Upper lobe of left lung (tissue), 6 donors: Measurements from ENCODE around the gene RPL37. TPM values are rescaled to one million over a fixed set of nuclear protein-coding genes. Genes with fewer than 3 reads are reported as not detected.

ENCODE experiments used
- ATAC-seq, 2 donors: fragments of 200-7000 bp; cut with Tn5 transposase; one replicate each; pipeline ENCODE4 v1.9.1; 2022; ENCODE audit warnings: mild to moderate bottlenecking in 2 of 2, moderate library complexity in 2 of 2; ENCODE audit not compliant: low FRiP score in 2 of 2
- DNase-seq, 2 donors: peaks; one replicate each; pipeline ENCODE4 v3.0.0-alpha.2; 2019 to 2020
- H3K27ac ChIP-seq, 4 donors: fragments of 200-600 bp; sonication (generic); one replicate each; pipeline ENCODE4 v1.5.1; 2016 to 2019
- H3K27me3 ChIP-seq, 4 donors: fragments of 200-600 bp; sonication (generic); one replicate each; pipeline ENCODE4 v1.5.1; 2017 to 2019
- H3K36me3 ChIP-seq, 4 donors: fragments of 200-600 bp; sonication (generic); one replicate each; pipeline ENCODE4 v1.5.1; 2016 to 2019
- H3K4me1 ChIP-seq, 4 donors: fragments of 200-600 bp; sonication (generic); one replicate each; pipeline ENCODE4 v1.5.1; 2018 to 2019
- H3K4me3 ChIP-seq, 4 donors: fragments of 200-600 bp; sonication (generic); one replicate each; pipeline ENCODE4 v1.5.1; 2017 to 2019; ENCODE audit warnings: mild to moderate bottlenecking in 2 of 4, moderate library complexity in 1 of 4
- H3K9me3 ChIP-seq, 4 donors: fragments of 200-600 bp; sonication (generic); one replicate each; pipeline ENCODE4 v1.5.1; 2018 to 2019
- EP300 ChIP-seq, 4 donors: sonication (generic); formaldehyde crosslinking; IDR thresholded peaks; one replicate each; pipeline ENCODE4 v1.5.1; 2017; ENCODE audit warnings: antibody characterized with exemption in 4 of 4, control low read depth in 2 of 4
- POLR2A ChIP-seq, 4 donors: fragments of 450-650 bp; IDR thresholded peaks; one replicate each; pipeline ENCODE4 v1.5.1; 2016 to 2017; ENCODE audit warnings: antibody characterized with exemption in 4 of 4, mild to moderate bottlenecking in 2 of 4
- POLR2AphosphoS5 ChIP-seq, 2 donors: sonication (generic); formaldehyde crosslinking; IDR thresholded peaks; one replicate each; pipeline ENCODE4 v1.5.1; 2017; ENCODE audit warnings: antibody characterized with exemption in 2 of 2
- WGBS, 2 donors: methylation state at CpG; one replicate each; pipeline ENCODE4 v1.1.5; 2017 to 2018; 5-methylcytosine and 5-hydroxymethylcytosine counted together
- total RNA-seq, 6 donors: library from RNA; depleted of rRNA in 4 of 6; stranded (reverse); fragments of >200 nt in 4 of 6; gene quantifications; one replicate each; pipeline versions ENCODE4 v1.1.0 to v1.2.1, GENCODE V29; 2016 to 2021
- TF ChIP-seq, protein P1 (sequence below), 6 experiments: fragments of 450-650 bp in 4 of 6; fragments of 200-600 bp in 2 of 6; sonication (generic) in 2 of 6; IDR thresholded peaks; one replicate each; pipeline ENCODE4 v1.5.1; 2016 to 2019; ENCODE audit warnings: antibody characterized with exemption in 6 of 6
- donor health status: DM: no; HTN: no; CAD: no; lungs with moderate emphysema.
- donor health status: DM: no; HTN: yes; CAD: no; lungs with severe emphysema.

Gene RPL37
- total RNA-seq, 6 donors from 2014 or later = 115 to 977 (median 185) TPM

DNA sequence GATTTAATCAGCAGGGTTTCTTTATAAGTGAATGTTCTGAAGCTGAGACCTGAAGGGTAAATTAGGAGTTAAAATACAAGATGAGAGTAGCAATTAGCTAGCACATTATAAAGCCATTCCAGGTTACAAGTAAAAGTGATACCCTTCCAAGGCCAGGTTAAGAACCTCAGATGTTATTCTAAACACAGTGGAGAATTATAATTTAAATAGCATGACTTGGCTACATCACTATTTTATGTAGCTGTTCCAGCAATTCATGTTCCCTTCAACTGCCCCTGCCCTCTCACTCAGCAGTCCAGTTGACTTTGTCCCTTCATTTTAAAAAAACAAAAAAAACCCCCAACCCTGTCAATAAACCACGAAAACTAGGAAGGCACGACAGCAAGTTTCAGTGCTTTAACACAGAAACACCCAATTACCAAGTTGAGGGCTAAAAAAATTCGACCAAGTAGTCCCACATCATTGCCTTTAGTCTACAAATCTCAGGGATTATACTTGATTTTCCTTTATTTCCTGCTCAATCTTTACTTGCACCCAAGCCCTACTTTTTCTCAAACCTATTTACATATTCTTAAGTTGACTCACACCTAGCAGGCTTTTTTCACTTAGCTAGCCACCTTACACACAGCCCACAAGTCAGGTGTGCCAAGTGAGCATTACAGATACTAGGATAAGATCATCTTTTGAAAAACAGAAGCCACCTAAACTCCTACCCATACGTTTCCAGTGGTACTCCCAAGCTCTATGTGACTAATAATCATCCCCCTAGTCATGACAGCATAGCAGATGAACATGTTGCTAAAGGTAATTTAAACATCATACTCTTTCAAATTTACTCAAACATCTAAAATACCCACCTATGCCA, 3.4 kb downstream of the RPL37 start:
- TF ChIP-seq POLR2A (IDR thresholded peaks at IDR 0.05) = no peak
- TF ChIP-seq POLR2AphosphoS5 (IDR thresholded peaks at IDR 0.05) = no peak
- TF ChIP-seq, protein P1, sequence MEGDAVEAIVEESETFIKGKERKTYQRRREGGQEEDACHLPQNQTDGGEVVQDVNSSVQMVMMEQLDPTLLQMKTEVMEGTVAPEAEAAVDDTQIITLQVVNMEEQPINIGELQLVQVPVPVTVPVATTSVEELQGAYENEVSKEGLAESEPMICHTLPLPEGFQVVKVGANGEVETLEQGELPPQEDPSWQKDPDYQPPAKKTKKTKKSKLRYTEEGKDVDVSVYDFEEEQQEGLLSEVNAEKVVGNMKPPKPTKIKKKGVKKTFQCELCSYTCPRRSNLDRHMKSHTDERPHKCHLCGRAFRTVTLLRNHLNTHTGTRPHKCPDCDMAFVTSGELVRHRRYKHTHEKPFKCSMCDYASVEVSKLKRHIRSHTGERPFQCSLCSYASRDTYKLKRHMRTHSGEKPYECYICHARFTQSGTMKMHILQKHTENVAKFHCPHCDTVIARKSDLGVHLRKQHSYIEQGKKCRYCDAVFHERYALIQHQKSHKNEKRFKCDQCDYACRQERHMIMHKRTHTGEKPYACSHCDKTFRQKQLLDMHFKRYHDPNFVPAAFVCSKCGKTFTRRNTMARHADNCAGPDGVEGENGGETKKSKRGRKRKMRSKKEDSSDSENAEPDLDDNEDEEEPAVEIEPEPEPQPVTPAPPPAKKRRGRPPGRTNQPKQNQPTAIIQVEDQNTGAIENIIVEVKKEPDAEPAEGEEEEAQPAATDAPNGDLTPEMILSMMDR (IDR thresholded peaks at IDR 0.05) = no peak
- TF ChIP-seq EP300 (IDR thresholded peaks at IDR 0.05) = no peak
- no peaks in the 10 kb centered on the region for H3K9me3 ChIP-seq
- 70 to 77% methylated on average over 4 of the region's 4 CpGs for WGBS, 2 donors
- DNase-seq (no peak), ATAC-seq (no peak)
- no peak overlapping the region for H3K4me3 ChIP-seq
- H3K4me1 ChIP-seq = peaks cover 23 to 31% (median 24%) of the 10 kb centered on the region in 4 donors
- no peak overlapping the region for H3K27ac ChIP-seq
- no peaks in the 10 kb centered on the region for H3K27me3 ChIP-seq
- peaks cover 48 to 75% (median 62%) of the 10 kb centered on the region in 4 donors for H3K36me3 ChIP-seq

DNA sequence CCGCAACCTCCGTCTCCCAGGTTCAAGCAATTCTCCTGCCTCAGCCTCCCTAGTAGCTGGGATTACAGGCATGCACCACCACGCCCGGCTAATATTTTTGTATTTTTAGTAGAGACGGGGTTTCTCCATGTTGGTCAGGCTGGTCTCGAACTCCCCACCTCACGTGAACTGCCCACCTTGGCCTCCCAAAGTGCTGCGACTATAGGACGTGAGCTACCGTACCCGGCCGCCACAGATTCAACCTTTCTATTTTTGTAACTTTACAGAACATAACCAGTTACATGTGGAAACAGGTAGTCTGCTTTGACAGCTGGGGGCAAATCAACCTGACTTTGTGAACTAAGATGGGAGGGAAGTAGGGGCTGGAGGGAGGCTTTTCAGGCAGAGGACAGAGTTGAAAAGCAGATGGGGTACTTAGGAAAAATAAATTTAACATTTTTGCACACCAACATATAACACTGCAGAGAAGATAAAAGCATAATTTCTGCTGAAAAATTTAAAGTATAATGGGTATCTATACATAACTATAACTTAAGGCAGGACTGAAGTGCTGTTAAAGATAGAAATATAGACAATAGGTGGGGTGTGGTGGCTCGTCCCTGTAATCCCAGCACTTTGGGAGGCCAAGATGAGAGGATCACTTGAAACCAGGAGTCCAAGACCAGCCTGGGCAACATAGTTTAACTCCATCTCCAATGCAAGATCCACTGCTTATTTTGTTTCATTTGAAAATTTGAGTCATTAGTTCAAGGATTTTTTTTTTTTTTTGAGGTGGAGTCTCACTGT, 5.1 kb downstream of the RPL37 start:
- 96 to 97% methylated on average over 13 of the region's 13 CpGs for WGBS, 2 donors
- DNase-seq (no peak), ATAC-seq (no peak)
- peaks cover 48 to 91% (median 70%) of the 10 kb centered on the region in 4 donors for H3K36me3 ChIP-seq
- no peaks in the 10 kb centered on the region for H3K9me3 ChIP-seq
- H3K27me3 ChIP-seq = no peaks in the 10 kb centered on the region
- no peak overlapping the region for H3K4me3 ChIP-seq
- no peak overlapping the region for H3K27ac ChIP-seq
- TF ChIP-seq, protein P1 (IDR thresholded peaks at IDR 0.05) = no peak
- TF ChIP-seq POLR2A (IDR thresholded peaks at IDR 0.05) (no peak), EP300 (IDR thresholded peaks at IDR 0.05) (no peak), POLR2AphosphoS5 (IDR thresholded peaks at IDR 0.05) (no peak)
- peaks cover 19 to 24% (median 20%) of the 10 kb centered on the region in 4 donors for H3K4me1 ChIP-seq

DNA sequence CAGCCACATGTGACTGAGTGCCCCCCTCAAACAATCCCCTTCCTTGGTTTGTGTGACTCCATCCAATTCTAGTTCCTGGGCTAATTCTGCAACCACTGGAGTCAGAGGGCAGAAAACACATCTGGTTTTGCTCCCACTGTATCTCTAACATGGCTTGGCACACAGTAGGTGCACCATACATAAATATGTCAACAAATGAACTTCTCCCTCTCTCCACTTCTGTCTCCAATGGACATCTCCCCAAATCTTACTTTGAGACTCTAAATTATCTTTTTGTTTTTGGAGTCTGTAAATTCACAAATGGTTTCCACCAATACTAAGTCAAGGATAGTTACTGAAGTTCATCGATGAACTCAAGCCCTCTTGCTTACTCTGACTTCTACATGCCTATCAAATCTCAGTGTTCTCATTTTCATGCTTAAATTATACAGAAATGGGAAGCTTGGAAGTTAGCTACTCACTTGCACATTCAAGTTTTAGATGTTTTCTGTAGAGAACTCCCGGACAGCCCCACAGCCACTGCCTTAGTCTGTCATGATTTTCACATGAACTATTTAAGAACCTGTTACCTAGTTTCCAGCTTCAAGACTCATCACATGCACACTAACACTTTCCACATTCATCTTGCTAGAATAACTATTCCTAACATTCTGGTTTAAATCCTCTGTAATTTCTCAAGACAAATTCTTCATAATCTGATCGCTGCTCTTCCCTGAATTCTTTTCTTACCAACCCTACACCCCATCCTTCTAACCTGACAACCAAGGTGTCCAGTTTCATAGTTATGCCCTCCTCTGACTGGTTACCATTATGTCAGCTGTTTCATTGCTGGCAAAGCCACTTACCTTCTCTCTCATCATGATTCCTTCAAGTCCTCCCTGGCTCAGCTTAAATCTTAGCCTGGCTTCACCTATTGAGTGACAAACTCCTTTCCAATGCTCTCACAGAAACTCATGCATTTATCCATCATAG, 6.0 kb downstream of the RPL37 start:
- WGBS, 2 donors = 93 to 96% methylated on average over 3 of the region's 3 CpGs
- ATAC-seq (no peak), DNase-seq (no peak)
- TF ChIP-seq, protein P1 (IDR thresholded peaks at IDR 0.05) = no peak
- TF ChIP-seq POLR2AphosphoS5 (IDR thresholded peaks at IDR 0.05) (no peak), EP300 (IDR thresholded peaks at IDR 0.05) (no peak), POLR2A (IDR thresholded peaks at IDR 0.05) (no peak)
- Histone ChIP-seq H3K4me1 (peaks cover 16 to 20% (median 17%) of the 10 kb centered on the region in 4 donors), H3K4me3 (no peak overlapping the region), H3K27ac (no peak overlapping the region), H3K36me3 (peaks cover 48 to 90% (median 70%) of the 10 kb centered on the region in 4 donors), H3K9me3 (no peaks in the 10 kb centered on the region), H3K27me3 (no peaks in the 10 kb centered on the region)

GRCh38 chr5:40828021-40828631, 6.9 kb downstream of the RPL37 start:
- Histone ChIP-seq H3K4me1 (peaks cover 7 to 11% (median 8%) of the 10 kb centered on the region in 4 donors), H3K27ac (no peak overlapping the region), H3K27me3 (no peaks in the 10 kb centered on the region), H3K4me3 (no peak overlapping the region), H3K36me3 (peaks cover 39 to 81% (median 66%) of the 10 kb centered on the region in 4 donors), H3K9me3 (no peaks in the 10 kb centered on the region)
- DNase-seq (no peak), ATAC-seq (no peak)
- TF ChIP-seq EP300 (IDR thresholded peaks at IDR 0.05) (no peak), POLR2A (IDR thresholded peaks at IDR 0.05) (no peak), POLR2AphosphoS5 (IDR thresholded peaks at IDR 0.05) (no peak)
- TF ChIP-seq, protein P1 (IDR thresholded peaks at IDR 0.05) = no peak
- WGBS, 2 donors = 87 to 89% methylated on average over 3 of the region's 3 CpGs
